ENCODE data around the gene SARDH. TPM values are rescaled to one million over a fixed set of nuclear protein-coding genes. Genes with fewer than 3 reads are reported as not detected.

The SARDH gene
- total RNA-seq, 4 donors from 2014 or later = 0.26 to 0.57 TPM; not detected in 2

GRCh38 chr9:133707763-133708245 lies 30.3 kb downstream of the SARDH start:
- Histone ChIP-seq H3K36me3 (no peaks in the 10 kb centered on the region), H3K27ac (peak overlapping the region in 2 of 4 donors; percentile 31 to 51), H3K4me1 (peaks cover 0 to 26% (median 3%) of the 10 kb centered on the region in 3 donors), H3K4me3 (no peak overlapping the region), H3K27me3 (peaks cover 0 to 23% (median 2%) of the 10 kb centered on the region in 4 donors), H3K9me3 (no peaks in the 10 kb centered on the region)
- TF ChIP-seq CTCF (IDR thresholded peaks at IDR 0.05) (no peak), POLR2A (IDR thresholded peaks at IDR 0.05) (no peak)
- no peak for DNase-seq
- WGBS, 2 donors = 73 to 84% methylated on average over 6 to 12 of the region's 15 CpGs
- intact Hi-C loops (cut with DNase I) = no loop called here

- TF ChIP-seq POLR2A (IDR thresholded peaks at IDR 0.05) = no peak
- TF ChIP-seq CTCF (IDR thresholded peaks at IDR 0.05) = no peak
- peaks cover 2 to 32% (median 8%) of the 10 kb centered on the region in 3 donors for H3K4me1 ChIP-seq
- H3K27ac ChIP-seq = peak overlapping the region in 2 of 4 donors; percentile 46 to 51
- H3K36me3 ChIP-seq = no peaks in the 10 kb centered on the region
- intact Hi-C loops (cut with DNase I) = no loop called here
- no peaks in the 10 kb centered on the region for H3K9me3 ChIP-seq
- peaks cover 0 to 28% (median 5%) of the 10 kb centered on the region in 4 donors for H3K27me3 ChIP-seq
- no peak for DNase-seq
- H3K4me3 ChIP-seq = no peak overlapping the region
- 55 to 63% methylated on average over 7 to 12 of the region's 17 CpGs for WGBS, 2 donors
Observed at GRCh38 chr9:133707065-133707762, 30.9 kb downstream of the SARDH start.

- DNase-seq = no peak
- Histone ChIP-seq H3K36me3 (no peaks in the 10 kb centered on the region), H3K4me1 (peaks cover 8 to 39% (median 12%) of the 10 kb centered on the region in 3 donors), H3K27ac (peak overlapping the region in 2 of 4 donors; percentile 46 to 51), H3K27me3 (peaks cover 0 to 35% (median 6%) of the 10 kb centered on the region in 4 donors), H3K4me3 (no peak overlapping the region), H3K9me3 (no peaks in the 10 kb centered on the region)
- WGBS, 2 donors = 46 to 56% methylated on average over 9 to 12 of the region's 12 CpGs
- TF ChIP-seq POLR2A (IDR thresholded peaks at IDR 0.05) = no peak
- TF ChIP-seq CTCF (IDR thresholded peaks at IDR 0.05) = no peak
- intact Hi-C loops (cut with DNase I) = no loop called here
Observed at GRCh38 chr9:133706307-133707050, 31.7 kb downstream of the SARDH start.

GRCh38 chr9:133705576-133705975 lies 32.6 kb downstream of the SARDH start:
- Histone ChIP-seq H3K4me3 (no peak overlapping the region), H3K27ac (no peak overlapping the region), H3K27me3 (peaks cover 0 to 43% (median 6%) of the 10 kb centered on the region in 4 donors), H3K4me1 (peaks cover 8 to 48% (median 12%) of the 10 kb centered on the region in 3 donors), H3K9me3 (no peaks in the 10 kb centered on the region), H3K36me3 (no peaks in the 10 kb centered on the region)
- intact Hi-C loops (cut with DNase I) = no loop called here
- DNase-seq = no peak
- 84 to 87% methylated on average over 4 to 6 of the region's 10 CpGs for WGBS, 2 donors
- TF ChIP-seq CTCF (IDR thresholded peaks at IDR 0.05) (no peak), POLR2A (IDR thresholded peaks at IDR 0.05) (no peak)

GRCh38 chr9:133704711-133705181 lies 33.4 kb downstream of the SARDH start:
- Histone ChIP-seq H3K36me3 (no peaks in the 10 kb centered on the region), H3K4me3 (no peak overlapping the region), H3K27me3 (peaks cover 0 to 43% (median 6%) of the 10 kb centered on the region in 4 donors), H3K4me1 (peaks cover 8 to 48% (median 12%) of the 10 kb centered on the region in 3 donors), H3K27ac (no peak overlapping the region), H3K9me3 (no peaks in the 10 kb centered on the region)
- WGBS, 2 donors = 88 to 94% methylated on average over 6 to 7 of the region's 23 CpGs
- TF ChIP-seq POLR2A (IDR thresholded peaks at IDR 0.05) (no peak), CTCF (IDR thresholded peaks at IDR 0.05) (no peak)
- DNase-seq = no peak
- intact Hi-C loops (cut with DNase I) = no loop called here

All from esophagus squamous epithelium (tissue), 5 donors.